Measurements from ENCODE around the gene GRK5. TPM values are rescaled to one million over a fixed set of nuclear protein-coding genes. Genes with fewer than 3 reads are reported as not detected.
A peak's percentile ranks its signal among the peaks of the same experiment; 100 is the strongest.
"Not testable (repeated sequence)": the region's sequence is repeated elsewhere in the genome, so short reads cannot be mapped to it uniquely, and the experiment has no call there.

Gene GRK5
- total and polyA plus RNA-seq, 8 donors: 10.9 to 95.9 (median 34.0) TPM

- H3K27me3 ChIP-seq: no peaks in the 10 kb centered on the region
- peaks cover 0 to 9% (median 0%) of the 10 kb centered on the region in 4 donors for H3K36me3 ChIP-seq
- intact Hi-C loops (cut with DNase I; ENCODE audit: low total_unique reads): no loop called here
- H3K9me3 ChIP-seq: no peaks in the 10 kb centered on the region
- H3K27ac ChIP-seq: peak overlapping the region; percentile 67 to 92 (median 89)
- H3K4me1 ChIP-seq: peaks cover 67 to 87% (median 76%) of the 10 kb centered on the region in 4 donors
- TF ChIP-seq POLR2A (IDR thresholded peaks at IDR 0.05): no peak
- no peak for TF ChIP-seq EP300 (IDR thresholded peaks at IDR 0.05)
- TF ChIP-seq, protein P1, sequence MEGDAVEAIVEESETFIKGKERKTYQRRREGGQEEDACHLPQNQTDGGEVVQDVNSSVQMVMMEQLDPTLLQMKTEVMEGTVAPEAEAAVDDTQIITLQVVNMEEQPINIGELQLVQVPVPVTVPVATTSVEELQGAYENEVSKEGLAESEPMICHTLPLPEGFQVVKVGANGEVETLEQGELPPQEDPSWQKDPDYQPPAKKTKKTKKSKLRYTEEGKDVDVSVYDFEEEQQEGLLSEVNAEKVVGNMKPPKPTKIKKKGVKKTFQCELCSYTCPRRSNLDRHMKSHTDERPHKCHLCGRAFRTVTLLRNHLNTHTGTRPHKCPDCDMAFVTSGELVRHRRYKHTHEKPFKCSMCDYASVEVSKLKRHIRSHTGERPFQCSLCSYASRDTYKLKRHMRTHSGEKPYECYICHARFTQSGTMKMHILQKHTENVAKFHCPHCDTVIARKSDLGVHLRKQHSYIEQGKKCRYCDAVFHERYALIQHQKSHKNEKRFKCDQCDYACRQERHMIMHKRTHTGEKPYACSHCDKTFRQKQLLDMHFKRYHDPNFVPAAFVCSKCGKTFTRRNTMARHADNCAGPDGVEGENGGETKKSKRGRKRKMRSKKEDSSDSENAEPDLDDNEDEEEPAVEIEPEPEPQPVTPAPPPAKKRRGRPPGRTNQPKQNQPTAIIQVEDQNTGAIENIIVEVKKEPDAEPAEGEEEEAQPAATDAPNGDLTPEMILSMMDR (IDR thresholded peaks at IDR 0.05): no peak
- no peak for TF ChIP-seq POLR2AphosphoS5 (IDR thresholded peaks at IDR 0.05)
- H3K4me3 ChIP-seq: no peak overlapping the region
- 85 to 93% (median 91%) methylated on average over 7 of the region's 7 CpGs for WGBS, 5 donors
- DNase-seq: no peak
Measured at GRCh38 chr10:119268428-119268827, 61.1 kb downstream of the GRK5 start.

- peak in 1 of 2 donors; percentile 71 for DNase-seq
Measured at GRCh38 chr10:119268871-119269506, 61.6 kb downstream of the GRK5 start.

GRCh38 chr10:119269737-119270136 lies 62.4 kb downstream of the GRK5 start:
- Histone ChIP-seq H3K4me1 (peaks cover 64 to 87% (median 73%) of the 10 kb centered on the region in 4 donors), H3K36me3 (peaks cover 0 to 9% (median 0%) of the 10 kb centered on the region in 4 donors), H3K27me3 (no peaks in the 10 kb centered on the region), H3K4me3 (no peak overlapping the region), H3K9me3 (no peaks in the 10 kb centered on the region), H3K27ac (peak overlapping the region; percentile 20 to 92 (median 89))
- TF ChIP-seq POLR2AphosphoS5 (IDR thresholded peaks at IDR 0.05) (no peak), EP300 (IDR thresholded peaks at IDR 0.05) (no peak)
- TF ChIP-seq, protein P1 (IDR thresholded peaks at IDR 0.05): no peak
- DNase-seq: no peak
- intact Hi-C loops (cut with DNase I; ENCODE audit: low total_unique reads): no loop called here
- WGBS, 5 donors: 85 to 94% (median 88%) methylated on average over 3 of the region's 3 CpGs

More at GRCh38 chr10:119268871-119269506, 61.6 kb downstream of the GRK5 start:
- intact Hi-C loops (cut with DNase I; ENCODE audit: low total_unique reads): no loop called here
- H3K9me3 ChIP-seq: no peaks in the 10 kb centered on the region
- peaks cover 0 to 9% (median 0%) of the 10 kb centered on the region in 4 donors for H3K36me3 ChIP-seq
- TF ChIP-seq, protein P1 (IDR thresholded peaks at IDR 0.05): no peak
- TF ChIP-seq POLR2AphosphoS5 (IDR thresholded peaks at IDR 0.05): peak in 1 of 3 donors; percentile 11
- H3K4me1 ChIP-seq: peaks cover 66 to 87% (median 74%) of the 10 kb centered on the region in 4 donors
- peak overlapping the region; percentile 67 to 92 (median 89) for H3K27ac ChIP-seq
- H3K27me3 ChIP-seq: no peaks in the 10 kb centered on the region
- H3K4me3 ChIP-seq: no peak overlapping the region
- WGBS, 5 donors: 51 to 70% (median 67%) methylated on average over 9 to 11 of the region's 11 CpGs

DNA sequence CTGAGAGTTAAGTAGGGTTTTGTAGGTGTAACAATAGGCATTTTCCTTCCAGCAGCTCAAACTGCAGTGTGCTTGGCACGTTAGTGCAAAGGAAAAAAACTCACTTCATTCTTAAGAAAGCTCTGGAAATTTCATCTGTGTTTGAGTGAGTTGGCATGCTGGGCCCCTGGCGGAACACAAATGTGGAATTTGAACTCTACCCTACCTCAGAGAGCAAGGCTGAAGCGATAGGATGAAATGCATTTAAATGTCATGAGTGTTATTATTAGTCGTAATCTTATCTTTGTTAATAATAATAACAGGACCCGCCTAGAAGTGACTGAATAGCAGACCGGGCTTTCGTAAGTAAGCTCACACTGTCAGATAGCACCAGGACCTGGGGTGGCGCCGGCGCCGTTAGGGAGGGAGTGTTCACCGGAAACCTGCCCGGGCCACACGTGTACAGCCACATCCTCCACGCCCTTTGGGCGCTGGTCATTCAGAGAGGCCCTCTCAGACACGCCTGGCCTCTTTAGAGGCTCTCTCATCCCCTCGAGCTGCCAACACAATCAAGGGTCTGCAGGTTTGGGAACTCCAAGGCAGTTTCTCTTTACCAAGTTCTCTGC lies 63.5 kb downstream of the GRK5 start:
- Histone ChIP-seq H3K4me1 (peaks cover 63 to 91% (median 78%) of the 10 kb centered on the region in 4 donors), H3K4me3 (peak overlapping the region in 1 of 4 donors; percentile 15), H3K9me3 (no peaks in the 10 kb centered on the region), H3K27me3 (no peaks in the 10 kb centered on the region), H3K36me3 (no peaks in the 10 kb centered on the region), H3K27ac (peak overlapping the region; percentile 67 to 92 (median 89))
- peak; percentile 91 to 95 for DNase-seq
- peak in 2 of 3 donors; percentile 66 to 73 for TF ChIP-seq POLR2AphosphoS5 (IDR thresholded peaks at IDR 0.05)
- no peak for TF ChIP-seq POLR2A (IDR thresholded peaks at IDR 0.05)
- no peak for TF ChIP-seq EP300 (IDR thresholded peaks at IDR 0.05)
- 12 to 24% (median 15%) methylated on average over 18 of the region's 18 CpGs for WGBS, 5 donors
- intact Hi-C loops (cut with DNase I; ENCODE audit: low total_unique reads): no loop called here

DNA sequence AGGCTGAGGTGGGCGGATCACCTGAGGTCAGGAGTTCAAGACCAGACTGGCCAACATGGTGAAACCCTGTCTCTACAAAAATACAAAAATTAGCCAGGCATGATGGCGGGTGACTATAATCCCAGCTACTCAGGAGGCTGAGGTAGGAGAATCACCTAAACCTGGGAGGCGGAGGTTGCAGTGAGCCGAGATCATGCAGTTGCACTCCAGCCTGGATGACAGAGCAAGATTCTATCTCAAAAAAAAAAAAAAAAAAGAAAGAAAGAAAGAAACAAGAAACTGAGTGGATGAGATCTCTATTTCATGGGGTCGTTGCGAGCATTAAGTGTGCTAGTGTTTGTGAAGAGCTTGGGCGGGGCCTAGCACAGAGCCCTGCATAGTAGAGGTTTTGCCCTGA lies 65.0 kb downstream of the GRK5 start:
- Histone ChIP-seq H3K4me1 (peaks cover 62 to 86% (median 78%) of the 10 kb centered on the region in 4 donors), H3K27ac (peak overlapping the region; percentile 67 to 92 (median 89))
- H3K36me3 ChIP-seq; H3K4me3 ChIP-seq; DNase-seq; H3K9me3 ChIP-seq; intact Hi-C loops (cut with DNase I; ENCODE audit: low total_unique reads); H3K27me3 ChIP-seq: not testable (repeated sequence)
- 85 to 94% (median 90%) methylated on average over 7 of the region's 7 CpGs for WGBS, 5 donors
